ENCODE data around the gene MRPS21.

The MRPS21 gene

GRCh38 chr1:150268705-150269403 is 24.8 kb upstream of the MRPS21 start, which contains the start of gene APH1A (continued):
- TF ChIP-seq PRDM10 (tag by site-specific recombination; IDR thresholded peaks at IDR 0.05) (peak; percentile 96), ZNF311 (tag by site-specific recombination; IDR thresholded peaks at IDR 0.05; ENCODE audit: borderline replicate concordance) (no peak), ZNF248 (tag by site-specific recombination; IDR thresholded peaks at IDR 0.05) (no peak), ZNF830 (tag by site-specific recombination; IDR thresholded peaks at IDR 0.05; ENCODE audit: low read depth) (no peak), WT1 (tag by site-specific recombination; IDR thresholded peaks at IDR 0.05) (peak; percentile 79), ZNF488 (tag by site-specific recombination; IDR thresholded peaks at IDR 0.05) (no peak), ZNF549 (tag by site-specific recombination; IDR thresholded peaks at IDR 0.05) (no peak), ZNF23 (tag by site-specific recombination; IDR thresholded peaks at IDR 0.05; ENCODE audit: borderline replicate concordance) (no peak), KLF16 (tag by site-specific recombination; IDR thresholded peaks at IDR 0.05) (peak; percentile 98), ZNF624 (tag by site-specific recombination; IDR thresholded peaks at IDR 0.05) (no peak), ZBTB1 (tag by site-specific recombination; IDR thresholded peaks at IDR 0.05) (no peak), FEZF1 (tag by site-specific recombination; IDR thresholded peaks at IDR 0.05) (no peak), ZBTB21 (tag by site-specific recombination; IDR thresholded peaks at IDR 0.05) (peak; percentile 60), ZNF394 (tag by site-specific recombination; IDR thresholded peaks at IDR 0.05; ENCODE audit: borderline replicate concordance) (peak; percentile 43; the same call in 1 of the 2 replicates), ZNF704 (tag by site-specific recombination; IDR thresholded peaks at IDR 0.05) (no peak), ZNF423 (tag by site-specific recombination; IDR thresholded peaks at IDR 0.05) (no peak), ZNF2 (tag by site-specific recombination; IDR thresholded peaks at IDR 0.05) (no peak), GLI4 (tag by site-specific recombination; IDR thresholded peaks at IDR 0.05) (no peak), ZNF114 (tag by site-specific recombination; IDR thresholded peaks at IDR 0.05) (no peak), ZNF239 (tag by site-specific recombination; IDR thresholded peaks at IDR 0.05) (no peak), MEIS1 (CRISPR knock-in tag; IDR thresholded peaks at IDR 0.05; ENCODE audit: borderline replicate concordance) (no peak), SP7 (tag by site-specific recombination; IDR thresholded peaks at IDR 0.05) (peak; percentile 66; the same call in 1 of the 2 replicates), ZNF654 (tag by site-specific recombination; IDR thresholded peaks at IDR 0.05; ENCODE audit: low read depth) (no peak)
- TF ChIP-seq, protein P1, sequence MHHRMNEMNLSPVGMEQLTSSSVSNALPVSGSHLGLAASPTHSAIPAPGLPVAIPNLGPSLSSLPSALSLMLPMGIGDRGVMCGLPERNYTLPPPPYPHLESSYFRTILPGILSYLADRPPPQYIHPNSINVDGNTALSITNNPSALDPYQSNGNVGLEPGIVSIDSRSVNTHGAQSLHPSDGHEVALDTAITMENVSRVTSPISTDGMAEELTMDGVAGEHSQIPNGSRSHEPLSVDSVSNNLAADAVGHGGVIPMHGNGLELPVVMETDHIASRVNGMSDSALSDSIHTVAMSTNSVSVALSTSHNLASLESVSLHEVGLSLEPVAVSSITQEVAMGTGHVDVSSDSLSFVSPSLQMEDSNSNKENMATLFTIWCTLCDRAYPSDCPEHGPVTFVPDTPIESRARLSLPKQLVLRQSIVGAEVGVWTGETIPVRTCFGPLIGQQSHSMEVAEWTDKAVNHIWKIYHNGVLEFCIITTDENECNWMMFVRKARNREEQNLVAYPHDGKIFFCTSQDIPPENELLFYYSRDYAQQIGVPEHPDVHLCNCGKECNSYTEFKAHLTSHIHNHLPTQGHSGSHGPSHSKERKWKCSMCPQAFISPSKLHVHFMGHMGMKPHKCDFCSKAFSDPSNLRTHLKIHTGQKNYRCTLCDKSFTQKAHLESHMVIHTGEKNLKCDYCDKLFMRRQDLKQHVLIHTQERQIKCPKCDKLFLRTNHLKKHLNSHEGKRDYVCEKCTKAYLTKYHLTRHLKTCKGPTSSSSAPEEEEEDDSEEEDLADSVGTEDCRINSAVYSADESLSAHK (tag by site-specific recombination; IDR thresholded peaks at IDR 0.05): no peak
- TF ChIP-seq, protein P2, sequence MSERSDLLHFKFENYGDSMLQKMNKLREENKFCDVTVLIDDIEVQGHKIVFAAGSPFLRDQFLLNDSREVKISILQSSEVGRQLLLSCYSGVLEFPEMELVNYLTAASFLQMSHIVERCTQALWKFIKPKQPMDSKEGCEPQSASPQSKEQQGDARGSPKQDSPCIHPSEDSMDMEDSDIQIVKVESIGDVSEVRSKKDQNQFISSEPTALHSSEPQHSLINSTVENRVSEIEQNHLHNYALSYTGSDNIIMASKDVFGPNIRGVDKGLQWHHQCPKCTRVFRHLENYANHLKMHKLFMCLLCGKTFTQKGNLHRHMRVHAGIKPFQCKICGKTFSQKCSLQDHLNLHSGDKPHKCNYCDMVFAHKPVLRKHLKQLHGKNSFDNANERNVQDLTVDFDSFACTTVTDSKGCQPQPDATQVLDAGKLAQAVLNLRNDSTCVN (tag by site-specific recombination; optimal IDR thresholded peaks at IDR 0.05): peak; percentile 33
- TF ChIP-seq, protein P3, sequence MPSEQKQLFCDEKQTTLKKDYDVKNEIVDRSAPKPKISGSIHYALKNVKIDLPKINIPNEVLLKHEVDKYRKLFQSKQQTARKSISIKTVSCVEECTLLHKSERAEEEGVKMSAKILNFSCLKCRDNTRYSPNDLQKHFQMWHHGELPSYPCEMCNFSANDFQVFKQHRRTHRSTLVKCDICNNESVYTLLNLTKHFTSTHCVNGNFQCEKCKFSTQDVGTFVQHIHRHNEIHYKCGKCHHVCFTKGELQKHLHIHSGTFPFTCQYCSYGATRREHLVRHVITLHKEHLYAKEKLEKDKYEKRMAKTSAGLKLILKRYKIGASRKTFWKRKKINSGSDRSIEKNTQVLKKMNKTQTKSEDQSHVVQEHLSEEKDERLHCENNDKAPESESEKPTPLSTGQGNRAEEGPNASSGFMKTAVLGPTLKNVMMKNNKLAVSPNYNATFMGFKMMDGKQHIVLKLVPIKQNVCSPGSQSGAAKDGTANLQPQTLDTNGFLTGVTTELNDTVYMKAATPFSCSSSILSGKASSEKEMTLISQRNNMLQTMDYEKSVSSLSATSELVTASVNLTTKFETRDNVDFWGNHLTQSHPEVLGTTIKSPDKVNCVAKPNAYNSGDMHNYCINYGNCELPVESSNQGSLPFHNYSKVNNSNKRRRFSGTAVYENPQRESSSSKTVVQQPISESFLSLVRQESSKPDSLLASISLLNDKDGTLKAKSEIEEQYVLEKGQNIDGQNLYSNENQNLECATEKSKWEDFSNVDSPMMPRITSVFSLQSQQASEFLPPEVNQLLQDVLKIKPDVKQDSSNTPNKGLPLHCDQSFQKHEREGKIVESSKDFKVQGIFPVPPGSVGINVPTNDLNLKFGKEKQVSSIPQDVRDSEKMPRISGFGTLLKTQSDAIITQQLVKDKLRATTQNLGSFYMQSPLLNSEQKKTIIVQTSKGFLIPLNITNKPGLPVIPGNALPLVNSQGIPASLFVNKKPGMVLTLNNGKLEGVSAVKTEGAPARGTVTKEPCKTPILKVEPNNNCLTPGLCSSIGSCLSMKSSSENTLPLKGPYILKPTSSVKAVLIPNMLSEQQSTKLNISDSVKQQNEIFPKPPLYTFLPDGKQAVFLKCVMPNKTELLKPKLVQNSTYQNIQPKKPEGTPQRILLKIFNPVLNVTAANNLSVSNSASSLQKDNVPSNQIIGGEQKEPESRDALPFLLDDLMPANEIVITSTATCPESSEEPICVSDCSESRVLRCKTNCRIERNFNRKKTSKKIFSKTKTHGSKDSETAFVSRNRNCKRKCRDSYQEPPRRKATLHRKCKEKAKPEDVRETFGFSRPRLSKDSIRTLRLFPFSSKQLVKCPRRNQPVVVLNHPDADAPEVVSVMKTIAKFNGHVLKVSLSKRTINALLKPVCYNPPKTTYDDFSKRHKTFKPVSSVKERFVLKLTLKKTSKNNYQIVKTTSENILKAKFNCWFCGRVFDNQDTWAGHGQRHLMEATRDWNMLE (tag by site-specific recombination; conservative IDR thresholded peaks at IDR 0.05; ENCODE audit: low read depth): peak; percentile 60; the same call in 1 of the 2 replicates
